Testis (tissue), 3 donors: ENCODE measurements around the gene GMDS. TPM values are rescaled to one million over a fixed set of nuclear protein-coding genes. Genes with fewer than 3 reads are reported as not detected.

ENCODE experiments used
- DNase-seq: peaks from one replicate; pipeline ENCODE4 v3.0.0-alpha.2; 2019
- H3K27ac ChIP-seq, 2 donors: fragments of 200-600 bp; sonication (generic); one replicate each; pipeline ENCODE4 v1.5.1; 2019
- H3K27me3 ChIP-seq: fragments of 200-600 bp; sonication (generic); one replicate; pipeline ENCODE4 v1.5.1; 2019
- H3K36me3 ChIP-seq: fragments of 200-600 bp; sonication (generic); one replicate; pipeline ENCODE4 v1.5.1; 2017; ENCODE audit warnings: low read depth; ENCODE audit errors: missing control alignments
- H3K4me1 ChIP-seq: fragments of 200-600 bp; sonication (generic); one replicate; pipeline ENCODE4 v1.5.1; 2019
- H3K4me3 ChIP-seq, 2 donors: fragments of 200-600 bp; sonication (generic); one replicate each; pipeline ENCODE4 v1.5.1; 2017 to 2019
- H3K9me3 ChIP-seq: fragments of 200-600 bp; sonication (generic); one replicate; pipeline ENCODE4 v1.5.1; 2017
- CTCF ChIP-seq, 3 experiments: fragments of 450-650 bp in 2 of 3; fragments of 200-600 bp in 1 of 3; sonication (generic) in 1 of 3; IDR thresholded peaks; one replicate each; pipeline ENCODE4 v1.5.1; 2016 to 2019; ENCODE audit warnings: antibody characterized with exemption in 3 of 3, mild to moderate bottlenecking in 2 of 3, moderate library complexity in 1 of 3
- POLR2A ChIP-seq: fragments of 450-650 bp; IDR thresholded peaks from one replicate; pipeline ENCODE4 v1.6.1; 2017; ENCODE audit warnings: antibody characterized with exemption, mild to moderate bottlenecking, moderate library complexity
- WGBS, 2 donors: methylation state at CpG; one replicate each; pipeline ENCODE4 v1.1.5; 2018; 5-methylcytosine and 5-hydroxymethylcytosine counted together
- intact Hi-C: fragments of 100-400 bp; cut with DNase I; formaldehyde crosslinking; loops from one replicate; pipeline ENCODE4 v1.15.1; 2023; ENCODE audit warnings: low total_unique reads
- polyA plus RNA-seq: library from polyadenylated mRNA; stranded (reverse); fragments of 350-450 nt; fragmentation: Illumina TruSeq; extraction: RNeasy Lipid Tissue Mini Kit (QIAGEN cat#74804); gene quantifications from one replicate; pipeline ENCODE4 v1.2.3, GENCODE V29; 2014; ENCODE audit warnings: low read depth, low replicate concordance; ENCODE audit not compliant: insufficient read depth
- total RNA-seq, 2 donors: library from RNA; depleted of rRNA; stranded (reverse); fragments of >200 nt; gene quantifications; one replicate each; pipeline ENCODE4 v1.2.3, GENCODE V29; 2016

GMDS gene
- total and polyA plus RNA-seq, 3 donors from 2014 or later, result 19.6 to 31.1 (median 22.2) TPM

- Histone ChIP-seq H3K27ac (no peak overlapping the region), H3K36me3 (no peaks in the 10 kb centered on the region), H3K4me3 (no peak overlapping the region), H3K9me3 (no peaks in the 10 kb centered on the region), H3K27me3 (no peaks in the 10 kb centered on the region), H3K4me1 (no peaks in the 10 kb centered on the region)
- WGBS, 2 donors, result 67 to 76% methylated on average over 5 of the region's 5 CpGs
- intact Hi-C loops, result no loop called here
- TF ChIP-seq CTCF (IDR thresholded peaks at IDR 0.05) (no peak), POLR2A (no peak)
- no peak for DNase-seq
These were observed 52.4 kb downstream of the GMDS start for GRCh38 chr6:2192976-2193375.

GRCh38 chr6:2191390-2191740 is 54.0 kb downstream of the GMDS start:
- TF ChIP-seq CTCF (IDR thresholded peaks at IDR 0.05) (no peak), POLR2A (no peak)
- intact Hi-C loops, result no loop called here
- WGBS, 2 donors, result 98% methylated on average over 9 of the region's 9 CpGs; no CpG with 5 or more reads in 1 of the 2 donors
- H3K4me3 ChIP-seq, result no peak overlapping the region
- DNase-seq, result no peak
- H3K36me3 ChIP-seq, result no peaks in the 10 kb centered on the region
- no peaks in the 10 kb centered on the region for H3K9me3 ChIP-seq
- no peaks in the 10 kb centered on the region for H3K4me1 ChIP-seq
- H3K27me3 ChIP-seq, result no peaks in the 10 kb centered on the region
- no peak overlapping the region for H3K27ac ChIP-seq

- 81 to 97% methylated on average over 5 to 23 of the region's 24 CpGs for WGBS, 2 donors
- intact Hi-C loops, result no loop called here
- TF ChIP-seq CTCF (IDR thresholded peaks at IDR 0.05), result no peak
- no peak for TF ChIP-seq POLR2A
These were observed 54.6 kb downstream of the GMDS start for GRCh38 chr6:2190661-2191389.

GRCh38 chr6:2188856-2189384 is 56.5 kb downstream of the GMDS start:
- WGBS, 2 donors, result 54 to 67% methylated on average over 3 of the region's 3 CpGs

More at GRCh38 chr6:2190661-2191389, 54.6 kb downstream of the GMDS start:
- Histone ChIP-seq H3K27ac (no peak overlapping the region), H3K9me3 (no peaks in the 10 kb centered on the region), H3K36me3 (no peaks in the 10 kb centered on the region), H3K4me3 (no peak overlapping the region), H3K4me1 (no peaks in the 10 kb centered on the region), H3K27me3 (no peaks in the 10 kb centered on the region)
- no peak for DNase-seq

More at GRCh38 chr6:2188856-2189384, 56.5 kb downstream of the GMDS start:
- no peaks in the 10 kb centered on the region for H3K36me3 ChIP-seq
- H3K27ac ChIP-seq, result no peak overlapping the region
- H3K9me3 ChIP-seq, result no peaks in the 10 kb centered on the region
- intact Hi-C loops, result no loop called here
- TF ChIP-seq POLR2A (no peak), CTCF (IDR thresholded peaks at IDR 0.05) (no peak)
- no peaks in the 10 kb centered on the region for H3K27me3 ChIP-seq
- H3K4me3 ChIP-seq, result no peak overlapping the region
- DNase-seq, result no peak
- no peaks in the 10 kb centered on the region for H3K4me1 ChIP-seq
